Activated T-cell treated with anti-CD3 and anti-CD28 coated beads for 48 hours (primary cell): ENCODE measurements around the gene H2BK1.

Experiments
- DNase-seq: peaks from one replicate; pipeline ENCODE4 v3.0.0-alpha.2; 2020; ENCODE audit warnings: low read depth

Gene H2BK1

GRCh38 chr7:151232091-151232916 is 22.0 kb upstream of the H2BK1 start, which contains the start of gene CHPF2:
Gene CHPF2 (plus strand): TSS chr7:151232483. CDS start chr7:151234012, 1,529 bp downstream.
- peak; percentile 88 for DNase-seq

GRCh38 chr7:151231080-151231479 is 20.8 kb upstream of the H2BK1 start:
- no peak for DNase-seq

GRCh38 chr7:151229249-151229648 is 19.0 kb upstream of the H2BK1 start:
- DNase-seq = no peak

- DNase-seq = no peak
These were observed 18.0 kb upstream of the H2BK1 start for GRCh38 chr7:151228024-151228866.

- peak; percentile 96 for DNase-seq
These were observed 16.8 kb upstream of the H2BK1 start, which contains the start of gene ABCF2 for GRCh38 chr7:151226875-151227782. Gene ABCF2 (minus strand): TSS chr7:151227205. CDS start chr7:151226458, 747 bp downstream.

- DNase-seq = no peak
These were observed 16.2 kb upstream of the H2BK1 start for GRCh38 chr7:151226560-151226874.

- no peak for DNase-seq
These were observed 15.7 kb upstream of the H2BK1 start for GRCh38 chr7:151225948-151226510.

- no peak for DNase-seq
These were observed 13.4 kb upstream of the H2BK1 start for GRCh38 chr7:151223728-151224127.

GRCh38 chr7:151218170-151218569 is 7.9 kb upstream of the H2BK1 start:
- no peak for DNase-seq

GRCh38 chr7:151215396-151215795 is 5.1 kb upstream of the H2BK1 start:
- DNase-seq = no peak

- DNase-seq = no peak
These were observed 3.5 kb upstream of the H2BK1 start for GRCh38 chr7:151213826-151214225.

- DNase-seq = no peak
These were observed 2.3 kb upstream of the H2BK1 start for GRCh38 chr7:151212626-151213025.

- DNase-seq = no peak
These were observed 976 bp upstream of the H2BK1 start for GRCh38 chr7:151211155-151211772.

GRCh38 chr7:151209588-151209987 is 700 bp downstream of the H2BK1 start:
- DNase-seq = no peak

GRCh38 chr7:151208253-151208862 is 1.9 kb downstream of the H2BK1 start:
- no peak for DNase-seq

GRCh38 chr7:151207804-151208203 is 2.5 kb downstream of the H2BK1 start:
- DNase-seq = no peak

GRCh38 chr7:151207315-151207714 is 3.0 kb downstream of the H2BK1 start:
- no peak for DNase-seq

- DNase-seq = no peak
These were observed 3.4 kb downstream of the H2BK1 start for GRCh38 chr7:151206914-151207313.

GRCh38 chr7:151205730-151206129 is 4.6 kb downstream of the H2BK1 start:
- DNase-seq = no peak

GRCh38 chr7:151204383-151205032 is 5.8 kb downstream of the H2BK1 start:
- no peak for DNase-seq
